Measurements from ENCODE around the gene CLEC3B.
A peak's percentile ranks its signal among the peaks of the same experiment; 100 is the strongest.

CLEC3B gene

GRCh38 chr3:45003406-45003805 lies 22.7 kb upstream of the CLEC3B start:
- ATAC-seq (no peak), DNase-seq (no peak)

- no peak for DNase-seq
- ATAC-seq: no peak
These were observed 22.2 kb upstream of the CLEC3B start for GRCh38 chr3:45003859-45004258.

DNA sequence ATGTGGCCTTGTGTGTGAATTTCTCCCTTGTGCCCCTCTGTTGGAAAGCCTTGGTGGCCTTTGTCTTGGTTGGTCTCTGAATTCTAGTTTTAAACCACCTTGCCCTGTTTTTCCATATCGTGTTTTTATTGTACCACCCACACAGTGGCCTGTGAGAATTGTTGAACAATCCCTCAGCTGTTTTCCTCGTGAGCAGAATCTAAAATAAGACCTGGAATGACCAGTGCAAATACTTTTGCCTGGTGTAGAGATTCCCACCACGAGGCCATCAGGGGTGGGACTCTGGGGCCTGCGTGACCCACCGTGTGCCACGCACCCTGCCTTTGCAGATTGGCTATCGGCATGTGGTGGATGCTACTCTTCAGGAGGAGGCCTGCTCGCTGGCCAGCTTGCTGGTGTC lies 19.0 kb upstream of the CLEC3B start:
- DNase-seq (no peak), ATAC-seq (no peak)

DNA sequence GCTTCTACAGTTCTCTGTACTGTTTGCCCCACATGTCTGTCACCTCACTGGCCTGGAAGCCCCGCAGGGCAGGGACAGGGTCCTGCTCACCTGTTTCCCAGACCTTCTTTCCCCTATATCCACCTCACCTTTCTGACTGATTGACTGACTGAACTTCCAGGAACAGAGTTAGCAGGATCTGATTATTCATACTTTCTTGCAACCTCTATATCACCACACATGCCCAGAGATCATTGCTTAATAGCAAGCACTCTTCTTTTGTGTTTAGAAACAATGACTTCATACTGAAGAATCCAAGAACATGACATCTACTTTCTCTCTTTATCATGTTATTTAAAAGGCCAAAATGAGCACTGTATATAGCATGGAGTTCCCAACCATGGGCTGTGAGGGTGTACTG lies 18.0 kb upstream of the CLEC3B start:
- no peak for DNase-seq
- no peak for ATAC-seq

DNA sequence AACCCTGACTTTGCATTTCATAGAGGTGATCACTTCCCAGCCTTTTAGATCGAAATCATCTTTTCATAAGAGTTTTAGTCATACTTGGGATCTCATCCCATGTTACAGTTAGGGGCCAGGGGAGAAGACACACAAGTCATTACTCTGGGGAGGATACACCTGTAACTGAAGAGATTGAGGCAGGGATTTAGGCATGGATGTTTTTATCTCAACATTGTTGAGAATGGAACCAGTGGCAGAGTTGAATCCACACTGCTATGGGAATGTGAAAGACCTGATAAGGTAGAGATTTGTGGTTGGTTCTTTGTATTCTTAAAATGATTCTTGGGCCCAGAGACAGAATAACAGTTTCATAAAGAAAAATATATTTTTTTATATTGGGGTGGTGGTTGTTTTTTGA lies 16.2 kb upstream of the CLEC3B start:
- DNase-seq (no peak), ATAC-seq (no peak)

- DNase-seq: no peak
- ATAC-seq: no peak
These were observed 15.2 kb upstream of the CLEC3B start for GRCh38 chr3:45010811-45011333.

DNA sequence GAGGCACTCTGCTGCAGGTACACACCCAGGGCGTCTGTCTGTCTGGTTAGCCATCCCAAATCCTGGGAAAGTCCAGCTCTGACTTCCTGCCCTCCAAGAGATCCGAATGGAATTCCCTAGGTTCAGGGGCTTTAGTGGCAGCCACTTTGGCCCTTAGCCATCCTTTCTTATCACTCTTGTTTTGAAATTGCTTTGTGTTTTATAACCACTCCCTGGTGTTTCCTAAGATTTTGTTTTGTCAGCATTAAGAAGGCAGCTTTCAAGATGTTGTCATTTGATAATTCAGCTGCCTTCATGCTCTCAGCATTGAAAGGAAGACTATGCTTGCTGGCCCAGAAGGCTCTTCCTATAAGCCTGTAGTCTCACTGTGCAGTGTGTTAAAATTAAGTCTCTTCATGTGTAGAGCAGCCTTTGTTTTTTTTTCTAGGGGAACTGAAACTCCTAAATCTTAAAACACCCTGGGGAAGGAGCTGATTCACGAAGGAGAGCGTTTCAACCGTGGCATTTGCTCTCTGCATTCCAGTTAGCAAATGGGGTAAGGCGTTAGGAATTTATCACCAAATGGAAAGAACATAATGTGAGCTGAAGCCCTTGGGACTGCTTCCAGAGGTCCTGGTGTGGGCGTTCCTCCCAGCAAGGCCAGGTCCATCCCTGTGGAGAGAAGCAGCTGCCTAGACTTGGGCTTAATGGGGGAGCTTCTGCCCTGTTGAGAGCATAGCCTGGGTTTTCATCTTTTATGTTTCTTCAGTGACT lies 14.2 kb upstream of the CLEC3B start:
- no peak for DNase-seq
- no peak for ATAC-seq

DNA sequence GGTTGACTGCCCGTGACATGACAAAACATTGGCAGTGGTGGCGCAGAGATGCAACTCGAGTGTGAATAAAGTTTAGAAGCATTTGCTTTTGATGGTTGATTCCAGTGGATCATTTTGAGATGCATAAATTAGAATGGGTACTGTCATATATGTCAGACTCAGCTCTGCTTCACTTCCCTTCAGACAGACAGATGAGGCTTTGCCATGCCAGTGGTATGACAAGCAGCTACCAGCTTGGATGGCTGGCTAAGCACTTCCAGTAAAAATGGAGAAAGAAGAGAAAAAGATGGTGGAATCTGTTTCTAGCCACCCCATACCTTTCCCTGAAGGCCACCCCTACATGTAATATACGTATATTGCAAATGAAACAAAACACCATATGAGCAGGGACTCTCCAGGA lies 13.5 kb upstream of the CLEC3B start:
- DNase-seq: no peak
- ATAC-seq: no peak

GRCh38 chr3:45016916-45017315 lies 9.2 kb upstream of the CLEC3B start:
- DNase-seq (no peak), ATAC-seq (no peak)

DNA sequence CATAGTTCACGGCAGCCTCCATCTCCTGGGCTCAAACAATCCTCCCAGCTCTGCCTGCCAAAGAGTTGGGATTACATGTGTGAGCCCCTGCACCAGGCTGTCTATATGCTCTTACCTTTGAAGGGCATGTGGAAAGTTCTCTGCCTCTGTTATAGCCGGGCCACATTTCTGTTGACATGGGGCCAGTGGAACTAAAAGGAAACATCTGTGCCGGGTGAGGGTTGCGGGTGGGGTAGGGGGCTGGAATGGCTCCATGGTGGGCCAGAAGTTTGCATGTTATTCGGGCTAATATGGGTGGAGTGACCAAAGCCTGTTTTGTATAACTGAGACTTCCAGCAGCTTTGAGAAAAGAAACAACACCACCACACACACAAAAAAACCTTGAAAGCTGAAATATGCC lies 8.3 kb upstream of the CLEC3B start:
- no peak for DNase-seq
- ATAC-seq: no peak

DNA sequence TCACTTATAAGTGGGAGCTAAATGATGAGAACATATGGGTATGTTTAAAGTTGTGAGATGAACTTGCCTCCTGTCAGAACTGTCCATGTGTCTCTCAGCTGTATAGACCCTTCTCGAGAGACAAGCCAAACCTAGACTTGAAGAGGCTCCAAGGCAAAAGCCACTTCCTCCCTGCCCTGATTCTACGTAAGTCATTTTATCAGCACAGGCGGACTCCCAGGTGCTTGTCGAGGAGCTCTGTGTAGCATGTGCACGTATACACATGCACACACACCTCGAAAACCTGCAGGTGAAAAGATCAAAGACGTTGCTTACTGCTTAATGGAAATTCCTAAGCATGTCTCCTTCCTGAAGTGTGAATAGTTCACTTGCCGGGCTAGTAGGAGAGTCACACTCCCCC lies 5.6 kb upstream of the CLEC3B start:
- no peak for ATAC-seq
- no peak for DNase-seq

- DNase-seq: no peak
- no peak for ATAC-seq
These were observed 4.4 kb upstream of the CLEC3B start for GRCh38 chr3:45021524-45022297.

DNA sequence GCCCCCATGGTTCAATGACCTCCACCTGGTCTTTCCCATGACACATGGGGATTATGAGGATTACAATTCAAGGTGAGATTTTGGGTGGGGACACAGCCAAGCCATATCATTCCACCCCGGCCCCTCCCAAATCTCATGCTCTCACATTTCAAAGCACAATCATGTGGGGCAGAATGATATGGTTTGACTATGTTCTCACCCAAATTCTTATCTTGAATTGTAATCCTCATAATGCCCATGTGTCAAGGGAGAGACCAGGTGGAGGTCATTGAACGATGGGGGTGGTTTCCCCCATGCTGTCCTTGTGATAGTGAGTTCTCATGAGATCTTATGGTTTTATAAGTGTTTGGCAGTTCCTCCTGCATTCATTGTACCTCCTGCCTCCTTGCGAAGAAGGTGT lies 2.4 kb upstream of the CLEC3B start:
- no peak for DNase-seq
- no peak for ATAC-seq

DNA sequence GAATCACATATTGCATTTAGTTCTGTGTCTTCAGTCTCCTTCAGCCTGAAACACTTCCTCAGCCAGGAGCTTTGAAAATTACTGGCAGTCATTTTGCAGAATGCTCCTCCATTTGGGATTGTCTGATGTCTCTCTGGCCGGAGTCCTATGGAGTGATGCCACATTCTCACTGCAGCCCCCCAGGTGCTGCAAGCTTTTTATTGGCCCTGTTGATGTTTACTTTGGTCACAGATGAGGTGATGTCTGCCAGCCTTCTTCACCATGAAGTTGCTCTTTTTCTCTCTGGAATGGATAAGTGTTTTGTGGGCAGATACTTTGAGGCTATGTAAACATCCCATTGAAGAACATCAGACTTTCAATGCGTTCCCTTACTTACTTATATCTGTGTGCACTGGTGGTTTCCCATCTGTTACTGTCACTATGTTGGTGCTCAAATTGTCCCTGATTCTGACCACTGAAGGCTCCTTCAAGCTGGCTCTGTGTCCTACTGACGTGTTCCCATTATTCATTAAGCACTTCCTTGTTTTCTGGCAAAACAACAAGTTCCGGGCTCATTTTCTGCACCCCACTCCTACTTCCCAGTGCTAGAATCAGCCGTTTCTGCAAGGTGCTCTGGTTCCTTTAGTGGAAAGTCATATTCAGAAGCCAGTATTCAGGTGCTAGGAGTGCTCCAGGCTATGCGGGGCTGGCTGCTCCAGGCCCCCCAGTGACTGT lies 1.4 kb upstream of the CLEC3B start:
- no peak for DNase-seq

GRCh38 chr3:45026957-45027356 lies 854 bp downstream of the CLEC3B start:
- ATAC-seq (no peak), DNase-seq (no peak)

More for the DNA sequence above, 1.4 kb upstream of the CLEC3B start:
- no peak for ATAC-seq

- ATAC-seq (no peak), DNase-seq (no peak)
These were observed 1.3 kb downstream of the CLEC3B start for GRCh38 chr3:45027441-45027840.

GRCh38 chr3:45029216-45029615 lies 3.1 kb downstream of the CLEC3B start:
- no peak for ATAC-seq
- no peak for DNase-seq

DNA sequence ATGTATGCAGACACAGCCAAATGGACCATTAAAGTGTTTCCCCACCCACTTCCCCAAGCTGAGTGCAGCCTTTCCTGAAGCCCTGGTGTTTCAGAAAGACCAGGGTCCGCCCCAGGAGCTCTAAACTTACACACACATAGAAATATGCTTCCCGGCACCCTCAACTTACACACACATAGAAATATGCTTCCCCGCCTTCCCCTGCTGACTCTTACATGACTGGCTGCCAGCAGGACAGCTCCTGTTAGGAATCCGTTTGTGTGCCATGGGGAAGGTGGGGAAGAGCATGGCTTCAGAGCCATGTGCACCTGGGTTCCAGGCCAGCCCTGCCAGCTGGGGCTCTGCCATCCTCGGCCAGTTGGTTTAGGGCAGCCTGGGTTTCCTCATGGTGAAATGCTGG lies 3.6 kb downstream of the CLEC3B start:
- no peak for DNase-seq
- no peak for ATAC-seq

DNA sequence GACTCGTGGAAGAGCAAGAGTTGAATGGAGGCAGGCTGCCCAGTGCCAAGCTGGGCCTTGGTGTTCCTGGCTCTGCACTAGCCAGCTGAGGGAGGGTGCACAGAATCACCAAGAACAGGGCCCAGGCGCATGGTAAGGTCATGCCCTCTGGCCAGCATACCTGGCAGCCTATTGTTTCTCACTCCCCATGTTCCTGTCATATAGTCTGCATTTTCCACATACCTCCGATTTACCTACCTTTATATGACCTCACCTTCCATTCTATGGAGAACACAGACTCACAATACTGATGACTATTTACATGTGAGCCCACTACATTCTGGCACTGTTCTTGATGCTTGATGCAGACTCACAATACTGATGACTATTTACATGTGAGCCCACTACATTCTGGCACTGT lies 5.4 kb downstream of the CLEC3B start:
- ATAC-seq (no peak), DNase-seq (no peak)

DNA sequence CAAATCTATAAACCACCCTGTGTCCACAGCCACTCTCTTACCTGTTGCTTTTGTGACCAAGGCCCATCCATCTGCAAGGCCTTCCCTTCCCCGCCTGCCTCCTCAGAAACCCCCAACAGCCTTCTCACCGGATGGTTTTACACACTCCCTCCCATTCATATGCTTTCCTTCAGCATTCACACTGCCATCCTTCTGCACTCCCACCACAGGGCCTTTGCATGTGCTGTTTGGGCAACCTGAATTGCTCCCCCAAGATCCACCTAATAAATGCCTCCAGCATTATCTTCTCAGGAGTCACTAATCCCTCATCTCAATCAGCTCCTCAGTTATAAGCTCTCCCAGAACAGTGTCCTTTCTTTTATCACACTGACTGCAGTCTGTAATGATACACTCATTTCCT lies 6.0 kb downstream of the CLEC3B start:
- ATAC-seq (no peak), DNase-seq (no peak)

DNA sequence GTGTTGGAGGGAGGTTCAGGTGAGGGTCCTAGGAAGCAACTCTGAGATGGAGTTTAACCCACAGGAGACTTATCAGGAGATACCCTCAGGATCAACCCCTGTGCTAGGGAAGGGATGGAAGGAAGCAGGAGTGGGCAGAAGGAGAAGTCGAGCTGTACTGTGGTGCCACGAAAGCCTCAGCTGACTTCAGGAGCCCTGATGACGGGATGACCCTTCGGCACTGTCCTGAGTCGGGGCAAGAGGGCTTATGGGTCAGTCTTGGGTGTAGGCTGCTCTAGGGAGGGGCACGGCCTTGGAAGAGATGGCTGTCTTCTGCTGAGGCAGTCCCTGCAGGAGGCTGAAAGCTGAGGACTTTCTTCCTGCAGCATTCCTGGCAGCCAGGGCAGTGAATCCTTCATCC lies 7.7 kb downstream of the CLEC3B start:
- ATAC-seq (no peak), DNase-seq (no peak)

- peak; percentile 15 for ATAC-seq
- DNase-seq: peak; percentile 50
These were observed 8.6 kb downstream of the CLEC3B start for GRCh38 chr3:45034612-45035252.
